Hematopoietic multipotent progenitor cell (in vitro differentiated cells): Measurements from ENCODE around the gene FERMT2. TPM values are rescaled to one million over a fixed set of nuclear protein-coding genes. Genes with fewer than 3 reads are reported as not detected.

Source experiments
- DNase-seq, 3 donors: peaks; one replicate each; pipeline ENCODE4 v3.0.0-alpha.2; 2011 to 2015; ENCODE audit warnings: low read depth in 2 of 3, low spot score in 2 of 3
- total RNA-seq: library from RNA; depleted of rRNA; stranded (reverse); fragments of >200 nt; gene quantifications from one replicate; pipeline ENCODE4 v1.2.3, GENCODE V29; 2012

Gene FERMT2
- total RNA-seq, 1 donor = under 0.01 TPM

DNA sequence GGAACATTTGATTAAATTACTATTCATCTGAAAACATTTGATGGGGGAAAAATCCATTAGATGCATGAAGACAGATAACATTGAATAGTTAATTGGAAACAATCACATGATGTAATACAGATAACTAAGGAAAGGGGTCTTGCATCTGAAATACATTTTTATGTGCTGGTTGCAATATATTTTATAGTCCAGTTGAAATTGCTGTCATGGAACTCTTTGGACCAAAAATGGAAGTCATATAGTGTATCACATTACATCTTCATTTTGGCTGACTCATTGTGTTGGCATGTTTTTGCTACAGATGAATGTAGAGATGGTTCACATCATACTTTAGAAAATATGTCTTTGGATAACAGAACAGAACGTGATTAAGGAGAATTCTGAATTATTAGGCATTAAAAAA is 116.4 kb downstream of the FERMT2 start:
- DNase-seq = no peak

DNA sequence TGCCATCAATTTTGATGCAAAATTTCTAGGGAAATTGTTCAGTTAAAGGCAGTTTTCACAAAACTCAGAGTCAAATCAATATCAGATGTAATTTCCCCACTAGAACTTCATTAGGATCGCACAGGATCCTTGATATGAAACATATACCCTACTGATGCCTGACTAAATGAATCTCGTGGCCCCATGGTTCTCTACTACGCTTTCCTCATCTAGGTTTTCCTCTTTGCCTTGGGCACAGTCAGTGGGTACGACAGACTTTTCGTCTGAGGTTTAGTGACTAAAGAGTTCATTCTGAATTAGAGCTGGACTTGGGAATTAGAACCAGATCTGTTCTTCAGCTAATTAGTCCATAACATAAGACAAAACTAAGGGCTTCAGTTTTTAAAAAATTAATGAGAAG is 117.0 kb downstream of the FERMT2 start:
- DNase-seq = no peak

DNA sequence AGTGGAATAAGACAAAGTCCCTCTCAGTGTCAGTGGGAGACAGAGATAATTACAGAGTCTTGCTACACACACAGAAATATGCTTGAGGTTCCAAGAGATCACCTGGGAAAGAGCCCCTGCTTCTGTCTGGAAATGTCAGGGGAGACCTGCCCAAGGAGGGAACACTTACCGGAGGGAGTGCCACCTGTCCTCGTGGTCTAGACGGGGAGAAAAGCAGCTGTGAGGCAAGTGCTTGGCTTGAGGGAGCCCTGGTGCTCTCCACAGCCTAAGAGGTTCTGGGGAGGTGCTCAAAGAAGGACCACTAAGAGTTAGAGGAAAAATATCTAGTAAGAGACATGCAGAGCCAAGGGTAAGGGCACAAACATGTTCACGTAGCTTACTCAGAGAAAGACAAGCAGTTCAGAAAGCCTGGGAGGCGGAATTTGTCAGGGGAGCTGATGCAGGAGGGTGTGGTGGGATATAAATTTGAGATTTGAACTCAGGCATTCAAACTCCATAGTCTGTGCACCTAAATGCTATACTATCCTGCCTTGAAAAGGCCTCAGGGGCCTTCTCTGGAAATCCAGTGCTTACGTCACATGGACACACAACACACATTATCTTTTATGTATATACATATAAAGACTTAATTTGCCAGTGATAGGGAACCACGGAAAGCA is 121.2 kb downstream of the FERMT2 start:
- no peak for DNase-seq

DNA sequence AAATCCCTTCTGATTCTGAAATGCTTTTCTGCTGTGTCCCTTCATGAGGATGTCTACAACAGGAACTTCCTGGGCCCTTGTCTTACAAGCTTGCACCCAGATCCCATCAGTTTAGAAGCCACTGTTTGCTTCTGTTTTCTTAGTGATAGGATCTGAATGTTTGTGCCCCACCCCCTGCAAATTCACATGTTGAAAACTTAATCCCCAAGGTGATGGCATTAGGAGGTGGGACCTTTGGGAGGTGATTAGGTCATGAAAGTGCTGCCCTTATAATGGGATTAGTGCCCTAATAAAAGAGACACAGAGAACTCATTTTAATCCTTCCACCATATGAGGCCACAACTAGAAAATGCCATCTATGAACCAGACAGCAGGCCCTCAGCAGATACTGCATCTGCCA is 123.4 kb downstream of the FERMT2 start:
- DNase-seq = no peak

DNA sequence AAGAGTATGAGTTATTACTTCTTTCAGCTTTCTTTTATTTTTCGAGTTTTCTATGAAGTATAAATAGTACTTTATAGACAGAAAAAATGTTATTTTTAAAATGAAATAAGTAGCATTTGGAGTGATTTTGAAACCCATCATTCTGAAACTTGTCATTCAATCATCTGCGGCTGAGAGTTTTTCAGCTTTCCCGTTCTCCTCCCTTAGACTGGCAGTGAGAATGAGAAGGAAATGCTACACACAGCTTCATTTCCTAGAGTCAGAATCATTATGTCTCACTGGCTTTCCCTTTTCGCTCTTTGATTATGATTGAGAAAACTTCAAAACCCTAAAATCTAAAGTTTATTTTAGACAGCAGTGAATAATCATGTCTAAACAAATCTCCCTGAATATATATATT is 125.8 kb downstream of the FERMT2 start:
- DNase-seq = no peak

GRCh38 chr14:52824462-52824861 is 126.4 kb downstream of the FERMT2 start:
- no peak for DNase-seq

GRCh38 chr14:52821805-52822250 is 129.0 kb downstream of the FERMT2 start:
- DNase-seq = no peak

GRCh38 chr14:52808101-52808500 is 142.7 kb downstream of the FERMT2 start:
- no peak for DNase-seq

Other genes starting within 250 kb of the FERMT2 start
- 41.5 TPM for gene PSMC6, start 243.8 kb downstream of the FERMT2 start, total RNA-seq
- gene STYX, start 220.9 kb downstream of the FERMT2 start, total RNA-seq = 8.6 TPM
- gene GNPNAT1, start 159.4 kb downstream of the FERMT2 start, total RNA-seq = 5.4 TPM
- gene DDHD1, start 202.3 kb upstream of the FERMT2 start, total RNA-seq = 14.3 TPM